Hindlimb muscle (tissue), 1 donor: Measurements from ENCODE around the gene ZNF609. TPM values are rescaled to one million over a fixed set of nuclear protein-coding genes. Genes with fewer than 3 reads are reported as not detected.
"Not testable (repeated sequence)": the region's sequence is repeated elsewhere in the genome, so short reads cannot be mapped to it uniquely, and the experiment has no call there.

ENCODE experiments used
- DNase-seq: peaks from one replicate; pipeline ENCODE4 v3.0.0-alpha.2; 2013
- polyA plus RNA-seq: library from polyadenylated mRNA; unstranded; fragments of 120-200 nt; gene quantifications from one replicate; pipeline ENCODE4 v1.2.1, GENCODE V29; 2013; ENCODE audit not compliant: insufficient read length

Gene ZNF609
- polyA plus RNA-seq, 1 donor: 16.5 TPM

DNA sequence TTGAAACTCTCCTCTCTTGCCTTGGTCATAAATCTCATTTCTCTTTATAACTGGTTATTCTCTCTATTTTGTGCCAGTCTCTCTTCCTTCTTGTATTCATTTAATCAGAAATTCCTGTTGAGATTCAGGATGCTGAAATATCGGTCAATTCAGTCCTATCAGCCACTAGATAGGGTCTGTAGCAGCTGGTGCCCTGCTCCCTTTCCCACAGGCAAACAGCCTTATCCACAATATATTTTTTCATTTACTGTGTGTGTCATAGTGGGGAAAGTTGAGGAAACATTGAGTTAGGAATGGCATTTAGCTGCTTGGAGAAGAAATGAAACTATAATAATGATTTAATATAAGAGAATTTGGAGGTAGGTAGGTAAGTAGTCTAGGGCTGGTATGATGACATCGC, 168.7 kb downstream of the ZNF609 start:
- DNase-seq: no peak

- DNase-seq: no peak
These were observed 170.2 kb downstream of the ZNF609 start for GRCh38 chr15:64630396-64631107.

GRCh38 chr15:64632639-64633038, 172.3 kb downstream of the ZNF609 start:
- not testable (repeated sequence) for DNase-seq

DNA sequence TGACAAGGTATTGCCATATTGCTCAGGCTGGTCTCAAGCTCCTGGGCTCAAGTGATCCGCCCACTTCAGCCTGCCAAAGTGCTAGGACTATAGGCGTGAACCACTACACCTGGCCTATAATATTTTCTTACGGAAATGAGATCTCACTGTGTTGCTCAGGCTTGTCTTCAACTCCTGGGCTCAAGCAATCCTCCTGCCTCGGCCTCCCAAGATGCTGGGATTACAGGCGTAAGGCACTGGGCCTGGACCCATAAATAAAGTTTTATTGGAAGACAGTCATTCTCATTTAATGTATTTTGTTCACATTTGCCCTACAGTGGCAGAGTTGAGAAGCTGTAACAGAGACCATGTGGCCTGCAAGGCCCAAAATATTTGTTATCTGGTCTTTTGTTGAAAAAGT, 173.0 kb downstream of the ZNF609 start:
- DNase-seq: no peak

DNA sequence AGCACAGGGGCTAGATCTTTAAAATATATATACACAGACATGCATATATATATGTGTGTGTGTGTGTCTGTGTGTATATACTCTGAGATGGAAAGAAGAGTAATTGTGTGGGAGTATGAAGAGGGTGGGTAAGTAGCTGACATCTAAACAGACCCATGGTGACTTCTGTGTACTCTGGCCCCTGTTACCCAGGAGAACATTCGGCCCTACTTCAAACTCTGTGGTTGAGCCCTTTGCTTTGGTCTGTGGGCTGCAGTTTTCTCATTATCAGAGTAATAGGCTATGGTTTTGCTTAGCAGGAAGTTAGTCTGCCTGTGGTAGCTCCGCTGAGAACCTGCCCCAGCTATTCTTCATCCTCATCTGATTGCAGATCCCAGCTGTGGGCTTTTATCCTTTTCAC, 173.6 kb downstream of the ZNF609 start:
- DNase-seq: no peak

DNA sequence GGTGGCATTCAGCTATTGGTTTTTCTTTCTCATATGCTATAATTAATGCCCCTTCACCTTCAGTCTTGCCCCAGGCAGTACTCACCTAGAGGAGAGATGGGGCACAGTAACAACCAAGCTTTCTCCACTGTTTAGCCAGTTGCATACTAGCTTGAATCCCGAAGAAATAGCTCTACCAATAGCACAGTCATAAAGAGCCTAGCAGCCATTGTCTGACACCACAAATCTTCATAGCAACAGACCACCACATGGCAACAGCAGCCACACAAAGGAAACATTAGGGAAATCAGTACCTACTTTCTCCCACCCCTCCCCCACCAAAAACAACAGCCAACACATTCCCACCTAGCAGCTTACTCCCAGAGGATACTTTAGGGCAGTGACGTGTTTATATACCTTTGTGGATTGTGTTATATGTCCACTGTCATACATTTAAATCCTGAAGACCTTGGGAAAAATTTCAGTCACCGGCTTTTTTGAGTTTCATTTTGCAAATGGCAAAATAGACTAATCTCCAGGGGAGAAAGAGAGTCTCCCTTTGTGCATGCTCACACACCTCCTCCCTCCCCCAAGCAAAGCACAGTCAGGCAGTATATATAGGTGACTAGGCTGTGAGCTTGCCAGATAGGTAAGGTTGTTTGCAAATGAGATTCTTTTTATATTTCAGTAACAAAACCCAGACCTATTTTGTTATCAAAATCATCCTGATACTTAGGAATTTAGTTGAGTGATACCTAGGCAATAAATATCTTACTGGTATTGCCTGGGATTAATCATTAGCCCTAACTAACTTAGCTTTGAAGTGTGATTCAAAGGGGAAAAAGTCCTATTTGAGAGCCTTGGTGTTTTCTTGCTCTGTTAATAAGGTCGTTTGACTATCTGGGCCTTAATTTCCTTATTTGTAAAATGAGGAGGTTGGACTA, 174.5 kb downstream of the ZNF609 start:
- DNase-seq: no peak

DNA sequence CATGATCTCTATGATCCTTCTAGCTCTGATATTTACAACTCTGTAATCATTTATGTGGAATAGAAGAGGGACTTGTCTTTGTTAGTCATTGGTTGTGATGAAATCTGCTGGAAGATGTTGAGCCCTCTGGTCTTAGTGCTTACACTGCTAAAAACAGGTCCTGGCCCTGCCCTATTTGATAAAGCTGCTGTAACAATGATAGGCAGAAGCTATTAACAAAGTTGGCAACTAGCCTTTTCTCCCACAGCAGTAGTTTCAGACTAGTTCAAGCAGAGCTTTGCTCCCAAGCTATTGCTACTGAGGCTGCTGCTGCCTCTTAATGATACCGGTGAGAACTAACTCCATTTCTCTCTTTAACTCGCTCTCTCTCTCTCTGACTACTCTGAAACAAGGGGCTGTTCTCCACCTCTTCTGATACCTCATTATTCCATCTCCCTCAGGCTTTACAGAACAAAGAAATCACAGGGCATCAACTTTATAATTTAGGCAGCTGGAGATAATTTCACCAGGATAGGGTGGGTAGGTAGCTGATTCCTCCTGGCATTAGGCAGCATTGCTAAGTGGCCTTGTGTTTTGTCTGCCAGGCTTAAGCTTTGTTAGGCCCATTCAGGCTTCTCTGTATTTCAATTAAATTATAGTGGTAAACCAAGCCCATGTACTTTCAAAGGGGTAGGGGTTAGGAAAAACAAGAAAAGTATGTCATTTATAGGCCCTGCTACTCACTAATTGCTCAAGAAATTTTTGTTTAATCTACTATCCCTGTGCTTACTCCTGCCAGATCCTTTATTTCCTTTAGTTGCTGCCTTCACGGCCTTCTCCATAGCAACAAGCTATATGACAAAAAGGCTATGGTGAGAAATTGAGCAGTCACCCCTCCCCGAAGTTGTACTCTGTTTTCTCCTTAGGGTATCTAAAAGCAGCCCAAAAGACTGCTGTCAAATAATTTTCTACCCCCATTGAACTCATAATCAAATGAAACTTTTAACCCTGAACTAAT, 175.4 kb downstream of the ZNF609 start:
- no peak for DNase-seq

DNA sequence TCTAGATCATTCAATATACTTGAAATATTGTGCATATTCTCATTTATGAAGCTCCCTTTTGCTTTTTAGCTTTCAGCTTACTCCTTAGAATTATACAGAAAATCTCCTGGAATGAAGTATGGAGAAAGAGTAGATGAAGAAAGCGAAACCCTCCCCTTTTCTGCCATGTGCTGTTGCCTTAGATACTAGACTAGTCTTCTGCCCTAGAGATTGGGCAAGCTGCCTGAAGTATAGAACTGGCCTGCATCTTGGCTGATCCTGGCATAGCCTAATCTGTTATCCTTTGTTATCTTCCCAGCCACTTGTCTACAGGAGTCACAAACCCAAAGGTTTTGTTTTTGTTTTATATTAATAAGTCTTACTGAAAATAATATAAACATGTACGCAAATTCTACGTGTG, 176.2 kb downstream of the ZNF609 start:
- no peak for DNase-seq

GRCh38 chr15:64637412-64637811, 177.0 kb downstream of the ZNF609 start:
- no peak for DNase-seq

GRCh38 chr15:64639744-64640143, 179.4 kb downstream of the ZNF609 start:
- DNase-seq: not testable (repeated sequence)

DNA sequence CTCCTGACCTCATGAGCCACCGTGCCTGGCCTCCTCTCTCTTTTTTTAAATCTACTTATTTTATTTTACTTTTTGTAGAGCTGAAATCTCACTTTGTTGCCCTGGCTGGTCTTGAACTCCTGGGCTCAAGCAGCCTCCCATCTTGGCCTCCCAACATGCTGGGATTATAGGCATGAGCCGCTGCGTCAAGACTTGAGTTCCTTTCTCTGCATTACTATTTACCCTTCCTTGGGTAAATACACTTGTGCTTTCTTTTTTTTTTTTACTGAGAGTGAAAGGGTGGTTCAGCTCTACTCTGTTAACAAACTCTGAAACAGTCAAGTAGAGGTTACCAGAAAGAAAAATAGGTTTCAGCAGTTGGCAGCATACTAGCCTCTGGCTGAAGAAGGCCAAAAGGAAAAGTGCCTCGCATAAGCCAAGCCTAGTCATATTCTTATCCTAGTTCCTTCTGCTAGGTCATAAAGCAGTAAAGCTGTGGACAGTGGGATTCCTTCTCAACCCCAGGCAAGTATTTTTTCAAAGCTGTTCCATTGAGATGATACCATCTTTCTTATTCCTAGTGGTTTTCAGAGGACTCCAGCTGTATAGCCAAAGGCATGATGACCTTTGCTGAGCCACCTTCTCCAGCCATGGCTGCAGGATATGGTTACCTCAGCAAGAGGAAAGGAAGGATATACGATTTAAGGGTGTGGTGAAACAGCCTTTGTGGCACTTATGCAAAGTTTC, 179.9 kb downstream of the ZNF609 start:
- no peak for DNase-seq

- DNase-seq: no peak
These were observed 182.5 kb downstream of the ZNF609 start for GRCh38 chr15:64642875-64643274.

GRCh38 chr15:64643685-64644084, 183.3 kb downstream of the ZNF609 start:
- DNase-seq: no peak

GRCh38 chr15:64644811-64645210, 184.4 kb downstream of the ZNF609 start:
- DNase-seq: not testable (repeated sequence)

DNA sequence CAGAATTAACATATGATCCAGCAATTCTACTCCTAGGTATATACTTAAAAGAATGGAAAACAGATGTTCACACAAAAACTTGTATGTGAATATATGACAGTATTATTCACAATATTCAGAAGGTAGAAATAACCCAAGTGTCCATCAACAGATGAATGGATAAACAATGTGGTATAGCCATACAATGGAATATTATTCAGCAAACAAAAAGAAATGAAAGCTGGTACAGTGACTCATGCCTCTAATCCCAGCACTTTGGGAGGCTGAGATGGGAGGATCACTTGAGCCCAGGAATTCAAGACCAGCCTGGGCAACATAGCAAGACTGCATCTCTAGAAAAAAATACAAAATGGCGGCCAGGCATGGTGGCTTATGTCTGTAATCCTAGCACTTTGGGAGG, 185.6 kb downstream of the ZNF609 start:
- no peak for DNase-seq

DNA sequence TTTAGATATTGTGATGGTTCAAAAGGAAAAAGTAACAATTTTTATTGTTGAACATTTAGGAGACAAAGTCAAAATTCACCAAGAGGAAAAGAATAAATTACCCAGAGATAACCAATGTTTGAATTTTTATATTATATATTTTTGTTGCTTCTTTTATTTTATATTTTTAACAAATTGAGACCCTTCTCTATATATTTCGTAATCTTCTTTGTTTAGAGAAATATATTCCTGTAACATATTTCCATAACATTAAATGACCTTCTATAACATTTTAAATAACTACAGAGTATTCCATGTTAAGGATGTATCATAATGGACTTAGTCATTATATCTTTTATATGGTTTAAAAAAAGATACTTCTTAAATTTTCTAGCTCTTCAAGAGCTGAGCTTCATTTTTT, 187.0 kb downstream of the ZNF609 start:
- no peak for DNase-seq

GRCh38 chr15:64650552-64650951, 190.2 kb downstream of the ZNF609 start:
- DNase-seq: no peak

GRCh38 chr15:64651601-64652191, 191.3 kb downstream of the ZNF609 start:
- DNase-seq: no peak

DNA sequence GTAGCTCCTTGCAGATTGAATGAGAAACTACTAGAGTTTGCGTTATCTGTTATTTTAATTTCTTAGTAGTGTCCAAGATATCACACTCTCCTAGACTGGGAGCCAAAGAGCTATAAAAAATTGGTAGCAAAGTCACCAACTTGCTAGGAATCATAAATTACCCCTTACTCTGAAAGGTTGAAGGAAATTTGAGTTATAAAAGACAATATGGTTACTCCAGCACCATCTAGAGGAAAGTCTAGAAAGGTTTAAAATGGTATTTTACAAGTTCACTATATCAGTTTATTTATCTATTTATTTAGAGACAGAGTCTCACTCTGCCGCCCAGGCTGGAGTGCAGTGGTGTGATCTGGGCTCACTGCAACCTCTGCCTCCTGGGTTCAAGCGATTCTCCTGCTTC, 193.4 kb downstream of the ZNF609 start:
- DNase-seq: no peak

DNA sequence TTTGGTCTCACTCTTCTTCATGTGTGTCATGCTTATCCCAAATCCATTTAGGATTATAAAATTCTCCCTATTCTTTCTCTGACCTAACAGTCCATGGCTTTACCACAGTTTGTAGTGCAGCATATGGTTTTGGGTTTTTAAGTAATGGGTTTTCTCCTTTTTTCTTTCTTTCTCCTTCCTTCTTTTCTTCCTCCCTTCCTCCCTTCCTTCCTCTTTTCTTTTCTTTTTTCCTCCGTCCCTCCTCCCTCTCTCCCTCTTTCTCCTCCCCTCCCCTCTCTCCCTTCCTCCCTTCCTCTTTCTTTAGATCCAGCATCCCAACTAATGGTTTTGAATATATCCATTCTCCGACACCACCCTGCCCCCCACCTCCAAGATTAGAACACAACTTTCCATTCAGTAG, 196.1 kb downstream of the ZNF609 start:
- DNase-seq: no peak

- DNase-seq: no peak
These were observed 204.8 kb downstream of the ZNF609 start for GRCh38 chr15:64665179-64665578.
